GM19395 (cell line): Measurements from ENCODE around the gene LMO2.
"Not testable (repeated sequence)": the region's sequence is repeated elsewhere in the genome, so short reads cannot be mapped to it uniquely, and the experiment has no call there.

Source experiments
- ATAC-seq: cut with Tn5 transposase; IDR thresholded peaks from one replicate; pipeline ENCODE4 v1.9.1; 2021; ENCODE audit warnings: mild to moderate bottlenecking, moderate library complexity; ENCODE audit not compliant: unreplicated experiment

Gene LMO2

GRCh38 chr11:33866936-33867335, 24.9 kb downstream of the LMO2 start:
- no peak for ATAC-seq

- ATAC-seq: no peak
Measured at GRCh38 chr11:33864479-33864878, 27.4 kb downstream of the LMO2 start.

GRCh38 chr11:33863418-33864172, 28.3 kb downstream of the LMO2 start:
- no peak for ATAC-seq

- no peak for ATAC-seq
Measured at GRCh38 chr11:33861941-33862589, 29.8 kb downstream of the LMO2 start.

GRCh38 chr11:33861386-33861785, 30.5 kb downstream of the LMO2 start:
- ATAC-seq: no peak

- no peak for ATAC-seq
Measured at GRCh38 chr11:33860926-33861325, 30.9 kb downstream of the LMO2 start.

GRCh38 chr11:33859306-33859705, 32.6 kb downstream of the LMO2 start:
- no peak for ATAC-seq

GRCh38 chr11:33857933-33858371, 33.9 kb downstream of the LMO2 start:
- no peak for ATAC-seq

- ATAC-seq: no peak
Measured at GRCh38 chr11:33855500-33855899, 36.4 kb downstream of the LMO2 start.

GRCh38 chr11:33848717-33849390, 43.0 kb downstream of the LMO2 start:
- no peak for ATAC-seq

GRCh38 chr11:33847251-33847650, 44.6 kb downstream of the LMO2 start:
- ATAC-seq: no peak

GRCh38 chr11:33844236-33844635, 47.6 kb downstream of the LMO2 start:
- ATAC-seq: no peak

GRCh38 chr11:33843018-33843417, 48.9 kb downstream of the LMO2 start:
- ATAC-seq: no peak

GRCh38 chr11:33842236-33842915, 49.5 kb downstream of the LMO2 start:
- ATAC-seq: no peak

GRCh38 chr11:33838234-33838633, 53.6 kb downstream of the LMO2 start:
- ATAC-seq: not testable (repeated sequence)

GRCh38 chr11:33837334-33837733, 54.5 kb downstream of the LMO2 start:
- not testable (repeated sequence) for ATAC-seq

GRCh38 chr11:33835143-33835878, 56.6 kb downstream of the LMO2 start:
- no peak for ATAC-seq

GRCh38 chr11:33832676-33833075, 59.2 kb downstream of the LMO2 start:
- ATAC-seq: no peak

GRCh38 chr11:33830903-33831648, 60.8 kb downstream of the LMO2 start:
- no peak for ATAC-seq
